ENCODE data around the gene THSD1. TPM values are rescaled to one million over a fixed set of nuclear protein-coding genes. Genes with fewer than 3 reads are reported as not detected.

The THSD1 gene
- total and polyA plus RNA-seq, 10 of the 15 experiments (the other 5 are each of a cell fraction or from before 2014, with no cell fraction given), result 0.03 to 0.20 (median 0.13) TPM; not detected in 2

DNA sequence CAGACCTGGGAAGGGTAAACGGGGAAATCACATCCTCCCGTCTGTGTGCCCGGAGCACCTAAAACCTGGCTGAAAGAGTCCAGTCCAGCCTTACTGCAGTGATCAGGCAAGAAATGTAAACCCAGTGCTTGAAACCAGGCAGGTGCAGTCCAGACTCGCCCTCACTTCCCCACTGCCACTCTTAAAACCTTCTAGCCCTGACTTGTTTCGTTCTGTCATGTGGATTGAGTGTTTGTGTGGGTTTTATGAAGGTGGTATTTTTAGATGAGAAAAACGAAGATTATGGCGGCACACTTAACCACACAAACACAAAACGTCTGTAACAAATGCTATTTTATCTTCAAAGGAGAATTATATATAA is 48.5 kb upstream of the THSD1 start:
- intact Hi-C loops (cut with micrococcal nuclease; ENCODE audit: unreplicated experiment), result loop anchor here (5.0 to 10.0 kb wide), 4 partner anchors 198 to 640 kb away; partner anchors contain the start of genes ALG11, ATP7B and SUGT1
- DNase-seq (ENCODE audit: low read depth, low spot score), result peak; percentile 69
- TF ChIP-seq ZSCAN29 (IDR thresholded peaks at IDR 0.05), result no peak
- TF ChIP-seq, protein P1, sequence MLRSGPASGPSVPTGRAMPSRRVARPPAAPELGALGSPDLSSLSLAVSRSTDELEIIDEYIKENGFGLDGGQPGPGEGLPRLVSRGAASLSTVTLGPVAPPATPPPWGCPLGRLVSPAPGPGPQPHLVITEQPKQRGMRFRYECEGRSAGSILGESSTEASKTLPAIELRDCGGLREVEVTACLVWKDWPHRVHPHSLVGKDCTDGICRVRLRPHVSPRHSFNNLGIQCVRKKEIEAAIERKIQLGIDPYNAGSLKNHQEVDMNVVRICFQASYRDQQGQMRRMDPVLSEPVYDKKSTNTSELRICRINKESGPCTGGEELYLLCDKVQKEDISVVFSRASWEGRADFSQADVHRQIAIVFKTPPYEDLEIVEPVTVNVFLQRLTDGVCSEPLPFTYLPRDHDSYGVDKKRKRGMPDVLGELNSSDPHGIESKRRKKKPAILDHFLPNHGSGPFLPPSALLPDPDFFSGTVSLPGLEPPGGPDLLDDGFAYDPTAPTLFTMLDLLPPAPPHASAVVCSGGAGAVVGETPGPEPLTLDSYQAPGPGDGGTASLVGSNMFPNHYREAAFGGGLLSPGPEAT (IDR thresholded peaks at IDR 0.05; ENCODE audit: low read depth), result peak; percentile 83; the same call in 1 of the 2 replicates
- TF ChIP-seq RELA (IDR thresholded peaks at IDR 0.05; ENCODE audit: borderline replicate concordance, partially characterized antibody), result no peak
- no peak for TF ChIP-seq STAT3 (IDR thresholded peaks at IDR 0.05; ENCODE audit: low read depth, low read length)
- no peak; the same call in 1 of the 2 replicates for TF ChIP-seq IKZF1 (conservative IDR thresholded peaks at IDR 0.05)
- TF ChIP-seq KDM1A (IDR thresholded peaks at IDR 0.05; ENCODE audit: borderline replicate concordance), result no peak
- 0 out of 2 replicates have a peak, but pooled peaks have one; percentile 58 for TF ChIP-seq TCF3 (IDR thresholded peaks at IDR 0.05; ENCODE audit: borderline replicate concordance, insufficient read depth, low read depth, low read length)
- no peak for TF ChIP-seq ZNF24 (IDR thresholded peaks at IDR 0.05)
- TF ChIP-seq, protein P2, sequence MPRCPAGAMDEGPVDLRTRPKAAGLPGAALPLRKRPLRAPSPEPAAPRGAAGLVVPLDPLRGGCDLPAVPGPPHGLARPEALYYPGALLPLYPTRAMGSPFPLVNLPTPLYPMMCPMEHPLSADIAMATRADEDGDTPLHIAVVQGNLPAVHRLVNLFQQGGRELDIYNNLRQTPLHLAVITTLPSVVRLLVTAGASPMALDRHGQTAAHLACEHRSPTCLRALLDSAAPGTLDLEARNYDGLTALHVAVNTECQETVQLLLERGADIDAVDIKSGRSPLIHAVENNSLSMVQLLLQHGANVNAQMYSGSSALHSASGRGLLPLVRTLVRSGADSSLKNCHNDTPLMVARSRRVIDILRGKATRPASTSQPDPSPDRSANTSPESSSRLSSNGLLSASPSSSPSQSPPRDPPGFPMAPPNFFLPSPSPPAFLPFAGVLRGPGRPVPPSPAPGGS (IDR thresholded peaks at IDR 0.05; ENCODE audit: borderline replicate concordance, insufficient read depth, low read depth, low read length, poor library complexity, severe bottlenecking), result peak; percentile 19
- TF ChIP-seq CEBPB (IDR thresholded peaks at IDR 0.05; ENCODE audit: borderline replicate concordance in 1 of 2, low read depth in 2 of 2, low read length in 2 of 2), result no peak
- TF ChIP-seq BACH1 (IDR thresholded peaks at IDR 0.05; ENCODE audit: borderline replicate concordance), result peak; percentile 46; the same call in 1 of the 2 replicates
- TF ChIP-seq, protein P3, sequence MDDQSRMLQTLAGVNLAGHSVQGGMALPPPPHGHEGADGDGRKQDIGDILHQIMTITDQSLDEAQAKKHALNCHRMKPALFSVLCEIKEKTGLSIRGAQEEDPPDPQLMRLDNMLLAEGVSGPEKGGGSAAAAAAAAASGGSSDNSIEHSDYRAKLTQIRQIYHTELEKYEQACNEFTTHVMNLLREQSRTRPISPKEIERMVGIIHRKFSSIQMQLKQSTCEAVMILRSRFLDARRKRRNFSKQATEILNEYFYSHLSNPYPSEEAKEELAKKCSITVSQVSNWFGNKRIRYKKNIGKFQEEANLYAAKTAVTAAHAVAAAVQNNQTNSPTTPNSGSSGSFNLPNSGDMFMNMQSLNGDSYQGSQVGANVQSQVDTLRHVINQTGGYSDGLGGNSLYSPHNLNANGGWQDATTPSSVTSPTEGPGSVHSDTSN (IDR thresholded peaks at IDR 0.05; ENCODE audit: insufficient replicate concordance, low read depth, low read length), result peak; percentile 76
- TF ChIP-seq ZNF384 (IDR thresholded peaks at IDR 0.05; ENCODE audit: borderline replicate concordance, low read depth, low read length), result no peak
- TF ChIP-seq NFYA (IDR thresholded peaks at IDR 0.05; ENCODE audit: borderline replicate concordance, low read depth, low read length), result no peak
- TF ChIP-seq JUND (IDR thresholded peaks at IDR 0.05; ENCODE audit: low read depth, low read length), result no peak
- no peak for TF ChIP-seq ETV6 (conservative IDR thresholded peaks at IDR 0.05 in 1 of 2, IDR thresholded peaks at IDR 0.05 in 1 of 2; ENCODE audit: borderline replicate concordance in 1 of 2, low read depth in 1 of 2)
- no peak for TF ChIP-seq NR2C2 (IDR thresholded peaks at IDR 0.05; ENCODE audit: borderline replicate concordance, control insufficient read depth, insufficient read length, low read depth)
- TF ChIP-seq EED (IDR thresholded peaks at IDR 0.05; ENCODE audit: low read depth), result peak; percentile 39; the same call in 1 of the 2 replicates
- 0 out of 3 replicates have a peak, but pooled peaks of 1 of the 2 experiments have one; percentile 9 for TF ChIP-seq EGR1 (IDR thresholded peaks at IDR 0.05; ENCODE audit: borderline replicate concordance in 1 of 2, low read depth in 2 of 2, low read length in 2 of 2)
- no peak for TF ChIP-seq RBBP5 (conservative IDR thresholded peaks at IDR 0.05)
- TF ChIP-seq SREBF2 (IDR thresholded peaks at IDR 0.05; ENCODE audit: low read length), result no peak

More for the DNA sequence above, 48.5 kb upstream of the THSD1 start:
- peak overlapping the region; percentile 91 for H3K27ac ChIP-seq (ENCODE audit: control insufficient read depth, insufficient read depth)
- under 1% methylated on average over 8 of the region's 8 CpGs for WGBS (ENCODE audit: insufficient coverage, insufficient replicate concordance, low lambda C conversion rate, missing lambda C conversion rate)
- H3K27me3 ChIP-seq (replicated peaks in 1 of 2; ENCODE audit: control insufficient read depth in 2 of 2, insufficient read depth in 2 of 2, low read length in 1 of 2), result no peaks in the 10 kb centered on the region
- ChIA-PET SMC1A (ENCODE audit: uncharacterized antibody, unreplicated experiment) (no interaction called here), RAD21 (ENCODE audit: unreplicated experiment) (no interaction called here), CTCF (interaction anchor here (1.6 kb wide), 1 partner anchor 8 kb away, joined by 3 read pairs; no protein-coding TSS in a partner anchor), POLR2A (no interaction called here)
- ATAC-seq, result peak; percentile 48
- peak overlapping the region; percentile 53 for H3K4me2 ChIP-seq (ENCODE audit: control insufficient read depth, insufficient read depth)
- peak overlapping the region; percentile 86 for H3K4me3 ChIP-seq
- FAIRE-seq, result no peak
- peaks cover 4% of the 10 kb centered on the region; the same call in 1 of the 2 replicates for H3K4me1 ChIP-seq (ENCODE audit: control insufficient read depth, insufficient read depth, low read length)
- peaks cover 35% of the 10 kb centered on the region for H3K79me2 ChIP-seq (ENCODE audit: control insufficient read depth, insufficient read depth, low read length)
- no peaks in the 10 kb centered on the region for H3K9me3 ChIP-seq (replicated peaks; ENCODE audit: control insufficient read depth, insufficient read depth, low read length)
- H4K20me1 ChIP-seq (ENCODE audit: control insufficient read depth, insufficient read depth), result no peaks in the 10 kb centered on the region
- no peaks in the 10 kb centered on the region; a peak in 2 of 4 replicates for H3K36me3 ChIP-seq (ENCODE audit: control insufficient read depth in 2 of 2, insufficient read depth in 2 of 2, low read length in 1 of 2)
- BruUV-seq (replicated peaks), result no TSS peak
- peak overlapping the region; percentile 92 for H2AFZ ChIP-seq (ENCODE audit: control insufficient read depth, low read depth, low read length)
- in situ Hi-C loops (cut with MboI), result loop anchor here (10.0 kb wide), 2 partner anchors 200 to 440 kb away; partner anchors contain the start of genes ALG11, ATP7B and SUGT1
- H3K9ac ChIP-seq (ENCODE audit: control insufficient read depth, insufficient read depth, low read length), result peak overlapping the region; percentile 82
